ENCODE data around the gene MAPK8.

DNA sequence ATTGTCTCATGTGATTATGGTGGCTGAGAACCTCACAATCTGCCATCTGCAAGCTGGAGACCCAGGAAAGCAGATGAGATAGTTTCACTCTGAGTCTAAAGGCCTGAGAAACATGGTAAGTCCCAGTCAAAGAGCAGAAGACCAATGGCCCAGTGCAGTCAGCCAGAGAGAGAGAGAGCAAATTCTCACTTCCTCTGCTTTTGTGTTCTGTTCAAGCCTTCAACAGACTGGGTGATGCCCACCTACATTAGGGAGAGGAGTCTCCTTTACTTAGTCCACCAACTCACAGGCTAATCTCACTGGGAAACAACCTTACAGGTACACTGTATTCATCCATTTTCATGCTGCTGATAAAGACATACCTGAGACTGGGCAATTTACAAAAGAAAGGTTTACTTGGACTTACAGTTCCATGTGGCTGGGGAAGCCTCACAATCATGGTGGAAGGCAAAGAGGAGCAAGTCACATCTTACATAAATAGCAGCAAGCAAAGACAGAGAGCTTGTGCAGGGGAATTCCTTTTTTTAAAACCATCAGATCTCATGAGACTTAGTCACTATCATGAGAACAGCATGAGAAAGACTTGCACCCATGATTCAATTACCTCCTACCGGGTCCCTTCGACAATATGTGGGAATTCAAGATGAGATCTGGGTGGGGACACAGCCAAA is 27.3 kb upstream of the MAPK8 start:
- TF ChIP-seq, protein P1, sequence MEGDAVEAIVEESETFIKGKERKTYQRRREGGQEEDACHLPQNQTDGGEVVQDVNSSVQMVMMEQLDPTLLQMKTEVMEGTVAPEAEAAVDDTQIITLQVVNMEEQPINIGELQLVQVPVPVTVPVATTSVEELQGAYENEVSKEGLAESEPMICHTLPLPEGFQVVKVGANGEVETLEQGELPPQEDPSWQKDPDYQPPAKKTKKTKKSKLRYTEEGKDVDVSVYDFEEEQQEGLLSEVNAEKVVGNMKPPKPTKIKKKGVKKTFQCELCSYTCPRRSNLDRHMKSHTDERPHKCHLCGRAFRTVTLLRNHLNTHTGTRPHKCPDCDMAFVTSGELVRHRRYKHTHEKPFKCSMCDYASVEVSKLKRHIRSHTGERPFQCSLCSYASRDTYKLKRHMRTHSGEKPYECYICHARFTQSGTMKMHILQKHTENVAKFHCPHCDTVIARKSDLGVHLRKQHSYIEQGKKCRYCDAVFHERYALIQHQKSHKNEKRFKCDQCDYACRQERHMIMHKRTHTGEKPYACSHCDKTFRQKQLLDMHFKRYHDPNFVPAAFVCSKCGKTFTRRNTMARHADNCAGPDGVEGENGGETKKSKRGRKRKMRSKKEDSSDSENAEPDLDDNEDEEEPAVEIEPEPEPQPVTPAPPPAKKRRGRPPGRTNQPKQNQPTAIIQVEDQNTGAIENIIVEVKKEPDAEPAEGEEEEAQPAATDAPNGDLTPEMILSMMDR (conservative IDR thresholded peaks at IDR 0.05; ENCODE audit: low read depth, low read length), result no peak
- no peak for TF ChIP-seq RFX5 (IDR thresholded peaks at IDR 0.05; ENCODE audit: low read depth, low read length)
- TF ChIP-seq POLR2A (IDR thresholded peaks at IDR 0.05; ENCODE audit: low read depth, low read length), result no peak
- TF ChIP-seq, protein P2, sequence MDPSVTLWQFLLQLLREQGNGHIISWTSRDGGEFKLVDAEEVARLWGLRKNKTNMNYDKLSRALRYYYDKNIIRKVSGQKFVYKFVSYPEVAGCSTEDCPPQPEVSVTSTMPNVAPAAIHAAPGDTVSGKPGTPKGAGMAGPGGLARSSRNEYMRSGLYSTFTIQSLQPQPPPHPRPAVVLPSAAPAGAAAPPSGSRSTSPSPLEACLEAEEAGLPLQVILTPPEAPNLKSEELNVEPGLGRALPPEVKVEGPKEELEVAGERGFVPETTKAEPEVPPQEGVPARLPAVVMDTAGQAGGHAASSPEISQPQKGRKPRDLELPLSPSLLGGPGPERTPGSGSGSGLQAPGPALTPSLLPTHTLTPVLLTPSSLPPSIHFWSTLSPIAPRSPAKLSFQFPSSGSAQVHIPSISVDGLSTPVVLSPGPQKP (IDR thresholded peaks at IDR 0.05; ENCODE audit: borderline replicate concordance, low read depth, low read length), result no peak
- no peak for TF ChIP-seq CHD1 (IDR thresholded peaks at IDR 0.05; ENCODE audit: low read depth, low read length)
- no peak for TF ChIP-seq RAD21 (IDR thresholded peaks at IDR 0.05; ENCODE audit: low read length)
- no peak for TF ChIP-seq RCOR1 (IDR thresholded peaks at IDR 0.05; ENCODE audit: insufficient replicate concordance, low read length)
- TF ChIP-seq SMC3 (IDR thresholded peaks at IDR 0.05; ENCODE audit: low read depth, low read length), result no peak
- TF ChIP-seq NFE2L2 (IDR thresholded peaks at IDR 0.05; ENCODE audit: low read depth, low read length), result no peak
- TF ChIP-seq, protein P3, sequence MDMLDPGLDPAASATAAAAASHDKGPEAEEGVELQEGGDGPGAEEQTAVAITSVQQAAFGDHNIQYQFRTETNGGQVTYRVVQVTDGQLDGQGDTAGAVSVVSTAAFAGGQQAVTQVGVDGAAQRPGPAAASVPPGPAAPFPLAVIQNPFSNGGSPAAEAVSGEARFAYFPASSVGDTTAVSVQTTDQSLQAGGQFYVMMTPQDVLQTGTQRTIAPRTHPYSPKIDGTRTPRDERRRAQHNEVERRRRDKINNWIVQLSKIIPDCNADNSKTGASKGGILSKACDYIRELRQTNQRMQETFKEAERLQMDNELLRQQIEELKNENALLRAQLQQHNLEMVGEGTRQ (IDR thresholded peaks at IDR 0.05; ENCODE audit: low read depth, low read length), result no peak
- TF ChIP-seq MAFK (IDR thresholded peaks at IDR 0.05; ENCODE audit: low read depth, low read length), result no peak
- TF ChIP-seq MAZ (IDR thresholded peaks at IDR 0.05; ENCODE audit: borderline replicate concordance, low read depth, low read length), result no peak
- no peak for TF ChIP-seq BHLHE40 (IDR thresholded peaks at IDR 0.05; ENCODE audit: low read depth, low read length)
- TF ChIP-seq MXI1 (IDR thresholded peaks at IDR 0.05; ENCODE audit: borderline replicate concordance, low read depth, low read length), result no peak

Measured in IMR-90 (cell line).